NCI-H2227 (cell line): ENCODE data around the gene IFNA8.
A peak's percentile ranks its signal among the peaks of the same experiment; 100 is the strongest.
"Not testable (repeated sequence)": the region's sequence is repeated elsewhere in the genome, so short reads cannot be mapped to it uniquely, and the experiment has no call there.

Experiments
- DNase-seq: peaks from one replicate; lab custom pipeline; 2025; ENCODE audit not compliant: unreplicated experiment; lab: John Stamatoyannopoulos, UW

IFNA8 gene

GRCh38 chr9:21428235-21428634 lies 19.3 kb downstream of the IFNA8 start:
- no peak for DNase-seq

- DNase-seq, result no peak
Observed at GRCh38 chr9:21429191-21429590, 20.3 kb downstream of the IFNA8 start.

GRCh38 chr9:21432672-21433425 lies 23.9 kb downstream of the IFNA8 start:
- no peak for DNase-seq

GRCh38 chr9:21434202-21435014 lies 25.5 kb downstream of the IFNA8 start:
- peak; percentile 42 for DNase-seq

- DNase-seq, result not testable (repeated sequence)
Observed at GRCh38 chr9:21435015-21435383, 26.1 kb downstream of the IFNA8 start.

GRCh38 chr9:21440139-21440538 lies 31.2 kb downstream of the IFNA8 start, which contains the start of gene IFNA1:
TSS of gene IFNA1 (plus strand) at chr9:21440439. CDS start at chr9:21440508, 69 bp downstream.
- DNase-seq, result no peak

- no peak for DNase-seq
Observed at GRCh38 chr9:21443849-21444625, 35.1 kb downstream of the IFNA8 start.

GRCh38 chr9:21449312-21449711 lies 40.4 kb downstream of the IFNA8 start:
- DNase-seq, result not testable (repeated sequence)

- DNase-seq, result no peak
Observed at GRCh38 chr9:21450733-21451394, 41.9 kb downstream of the IFNA8 start.

- no peak for DNase-seq
Observed at GRCh38 chr9:21452681-21453080, 43.8 kb downstream of the IFNA8 start.

- DNase-seq, result no peak
Observed at GRCh38 chr9:21454149-21454548, 45.2 kb downstream of the IFNA8 start.

GRCh38 chr9:21455320-21455719 lies 46.4 kb downstream of the IFNA8 start:
- DNase-seq, result peak; percentile 11
